ENCODE results near the gene NFKBIB. TPM values are rescaled to one million over a fixed set of nuclear protein-coding genes. Genes with fewer than 3 reads are reported as not detected.

NFKBIB gene
- total RNA-seq, 4 donors from 2014 or later: 5.2 to 37.4 (median 19.4) TPM

GRCh38 chr19:38919837-38920601 is 20.2 kb downstream of the NFKBIB start:
- intact Hi-C loops (cut with DNase I; ENCODE audit: low total_unique reads): no loop called here
- Histone ChIP-seq H3K4me1 (no peaks in the 10 kb centered on the region), H3K4me3 (no peak overlapping the region), H3K27ac (no peak overlapping the region), H3K9me3 (no peaks in the 10 kb centered on the region), H3K36me3 (no peaks in the 10 kb centered on the region), H3K27me3 (no peaks in the 10 kb centered on the region)
- no peak for TF ChIP-seq CTCF (IDR thresholded peaks at IDR 0.05)
- TF ChIP-seq POLR2A (IDR thresholded peaks at IDR 0.05): no peak
- DNase-seq: no peak

- Histone ChIP-seq H3K27ac (no peak overlapping the region), H3K27me3 (no peaks in the 10 kb centered on the region), H3K36me3 (no peaks in the 10 kb centered on the region), H3K4me1 (no peaks in the 10 kb centered on the region), H3K4me3 (no peak overlapping the region), H3K9me3 (no peaks in the 10 kb centered on the region)
- TF ChIP-seq POLR2A (IDR thresholded peaks at IDR 0.05) (no peak), CTCF (IDR thresholded peaks at IDR 0.05) (no peak)
- DNase-seq: no peak
- intact Hi-C loops (cut with DNase I; ENCODE audit: low total_unique reads): no loop called here
These were observed 21.0 kb downstream of the NFKBIB start for GRCh38 chr19:38920602-38921419.

GRCh38 chr19:38921420-38922274 is 21.9 kb downstream of the NFKBIB start:
- intact Hi-C loops (cut with DNase I; ENCODE audit: low total_unique reads): no loop called here
- no peaks in the 10 kb centered on the region for H3K4me1 ChIP-seq
- no peaks in the 10 kb centered on the region for H3K27me3 ChIP-seq
- no peak for DNase-seq
- H3K9me3 ChIP-seq: no peaks in the 10 kb centered on the region
- H3K36me3 ChIP-seq: no peaks in the 10 kb centered on the region
- no peak overlapping the region for H3K4me3 ChIP-seq
- TF ChIP-seq POLR2A (IDR thresholded peaks at IDR 0.05) (no peak), CTCF (IDR thresholded peaks at IDR 0.05) (no peak)
- no peak overlapping the region for H3K27ac ChIP-seq

GRCh38 chr19:38922482-38922881 is 22.7 kb downstream of the NFKBIB start:
- Histone ChIP-seq H3K4me1 (no peaks in the 10 kb centered on the region), H3K27me3 (no peaks in the 10 kb centered on the region), H3K36me3 (no peaks in the 10 kb centered on the region), H3K9me3 (no peaks in the 10 kb centered on the region), H3K27ac (no peak overlapping the region), H3K4me3 (no peak overlapping the region)
- no peak for DNase-seq
- TF ChIP-seq POLR2A (IDR thresholded peaks at IDR 0.05) (no peak), CTCF (IDR thresholded peaks at IDR 0.05) (no peak)
- intact Hi-C loops (cut with DNase I; ENCODE audit: low total_unique reads): no loop called here

All from uterus (tissue), 4 donors.